Measurements from ENCODE around the gene LIG3.

GRCh38 chr17:35051579-35052240 is 71.4 kb downstream of the LIG3 start:
- TF ChIP-seq CTCF (IDR thresholded peaks at IDR 0.05; ENCODE audit: insufficient read depth, low read depth, low read length) (no peak), EZH2 (IDR thresholded peaks at IDR 0.05; ENCODE audit: insufficient read depth, low read length) (no peak)
